ENCODE data around the gene COL1A2. TPM values are rescaled to one million over a fixed set of nuclear protein-coding genes. Genes with fewer than 3 reads are reported as not detected.

Gene COL1A2
- total RNA-seq, 4 donors from 2014 or later = 59.1 to 10,885 (median 259) TPM

- TF ChIP-seq POLR2A (IDR thresholded peaks at IDR 0.05) (no peak), CTCF (IDR thresholded peaks at IDR 0.05) (no peak)
- no peaks in the 10 kb centered on the region for H3K4me1 ChIP-seq
- no peak overlapping the region for H3K4me3 ChIP-seq
- no peak for DNase-seq
- intact Hi-C loops (cut with DNase I; ENCODE audit: low total_unique reads) = no loop called here
- H3K27ac ChIP-seq = no peak overlapping the region
- no peaks in the 10 kb centered on the region for H3K27me3 ChIP-seq
- H3K36me3 ChIP-seq = no peaks in the 10 kb centered on the region
- H3K9me3 ChIP-seq = no peaks in the 10 kb centered on the region
Measured at GRCh38 chr7:94362276-94362675, 32.4 kb upstream of the COL1A2 start.

- Histone ChIP-seq H3K4me3 (no peak overlapping the region), H3K27me3 (no peaks in the 10 kb centered on the region), H3K4me1 (no peaks in the 10 kb centered on the region), H3K36me3 (no peaks in the 10 kb centered on the region), H3K27ac (peak overlapping the region in 1 of 2 donors; percentile 50), H3K9me3 (no peaks in the 10 kb centered on the region)
- no peak for DNase-seq
- intact Hi-C loops (cut with DNase I; ENCODE audit: low total_unique reads) = no loop called here
- no peak for TF ChIP-seq CTCF (IDR thresholded peaks at IDR 0.05)
- TF ChIP-seq POLR2A (IDR thresholded peaks at IDR 0.05) = no peak
Measured at GRCh38 chr7:94364816-94365215, 29.9 kb upstream of the COL1A2 start.

- Histone ChIP-seq H3K36me3 (no peaks in the 10 kb centered on the region), H3K4me3 (no peak overlapping the region), H3K4me1 (no peaks in the 10 kb centered on the region), H3K27me3 (no peaks in the 10 kb centered on the region), H3K27ac (no peak overlapping the region), H3K9me3 (no peaks in the 10 kb centered on the region)
- no peak for DNase-seq
- TF ChIP-seq POLR2A (IDR thresholded peaks at IDR 0.05) = no peak
- TF ChIP-seq CTCF (IDR thresholded peaks at IDR 0.05) = no peak
- intact Hi-C loops (cut with DNase I; ENCODE audit: low total_unique reads) = no loop called here
Measured at GRCh38 chr7:94366163-94366562, 28.5 kb upstream of the COL1A2 start.

GRCh38 chr7:94366832-94367231 is 27.9 kb upstream of the COL1A2 start:
- Histone ChIP-seq H3K4me1 (no peaks in the 10 kb centered on the region), H3K36me3 (no peaks in the 10 kb centered on the region)
- no peak for DNase-seq

GRCh38 chr7:94367949-94368348 is 26.7 kb upstream of the COL1A2 start:
- TF ChIP-seq CTCF (IDR thresholded peaks at IDR 0.05) = no peak
- no peak for TF ChIP-seq POLR2A (IDR thresholded peaks at IDR 0.05)
- no peaks in the 10 kb centered on the region for H3K27me3 ChIP-seq
- H3K4me3 ChIP-seq = no peak overlapping the region
- no peaks in the 10 kb centered on the region for H3K9me3 ChIP-seq
- no peaks in the 10 kb centered on the region for H3K36me3 ChIP-seq
- intact Hi-C loops (cut with DNase I; ENCODE audit: low total_unique reads) = no loop called here
- no peaks in the 10 kb centered on the region for H3K4me1 ChIP-seq
- DNase-seq = no peak
- peak overlapping the region; percentile 63 to 81 for H3K27ac ChIP-seq

More at GRCh38 chr7:94366832-94367231, 27.9 kb upstream of the COL1A2 start:
- H3K27ac ChIP-seq = peak overlapping the region in 1 of 2 donors; percentile 81
- TF ChIP-seq CTCF (IDR thresholded peaks at IDR 0.05) (no peak), POLR2A (IDR thresholded peaks at IDR 0.05) (no peak)
- H3K27me3 ChIP-seq = no peaks in the 10 kb centered on the region
- no peaks in the 10 kb centered on the region for H3K9me3 ChIP-seq
- intact Hi-C loops (cut with DNase I; ENCODE audit: low total_unique reads) = no loop called here
- H3K4me3 ChIP-seq = no peak overlapping the region
